Sigmoid colon (tissue), 7 donors: ENCODE results near the gene TMEM185B. TPM values are rescaled to one million over a fixed set of nuclear protein-coding genes. Genes with fewer than 3 reads are reported as not detected.
A peak's percentile ranks its signal among the peaks of the same experiment; 100 is the strongest.
"Not testable (repeated sequence)": the region's sequence is repeated elsewhere in the genome, so short reads cannot be mapped to it uniquely, and the experiment has no call there.

Experiments used
- DNase-seq: peaks from one replicate; pipeline ENCODE4 v3.0.0-alpha.2; 2019
- H3K27ac ChIP-seq, 4 donors: fragments of 200-600 bp; sonication (generic); one replicate each; pipeline ENCODE4 v1.5.1; 2016 to 2019; ENCODE audit warnings: mild to moderate bottlenecking in 1 of 4
- H3K27me3 ChIP-seq, 3 donors: fragments of 200-600 bp; sonication (generic); one replicate each; pipeline ENCODE4 v1.5.1; 2019; ENCODE audit warnings: mild to moderate bottlenecking in 1 of 3
- H3K36me3 ChIP-seq, 4 donors: fragments of 200-600 bp; sonication (generic); one replicate each; pipeline ENCODE4 v1.5.1; 2016 to 2019
- H3K4me1 ChIP-seq, 4 donors: fragments of 200-600 bp; sonication (generic); one replicate each; pipeline ENCODE4 v1.5.1; 2017 to 2019
- H3K4me3 ChIP-seq, 4 donors: fragments of 200-600 bp; sonication (generic); one replicate each; pipeline ENCODE4 v1.5.1; 2017 to 2019; ENCODE audit warnings: mild to moderate bottlenecking in 2 of 4, moderate library complexity in 1 of 4
- H3K9me3 ChIP-seq, 4 donors: fragments of 200-600 bp in 3 of 4; sonication (generic) in 3 of 4; one replicate each; pipeline versions ENCODE4 v1.5.1 to v1.6.1; 2013 to 2019
- EP300 ChIP-seq, 4 donors: sonication (generic); formaldehyde crosslinking; IDR thresholded peaks; one replicate each; pipeline ENCODE4 v1.6.1; 2017; ENCODE audit warnings: antibody characterized with exemption in 4 of 4
- POLR2A ChIP-seq, 2 donors: fragments of 450-650 bp; IDR thresholded peaks; one replicate each; pipeline ENCODE4 v1.6.1; 2016; ENCODE audit warnings: antibody characterized with exemption in 2 of 2, mild to moderate bottlenecking in 2 of 2, moderate library complexity in 2 of 2
- POLR2AphosphoS5 ChIP-seq, 4 donors: sonication (generic); formaldehyde crosslinking; IDR thresholded peaks; one replicate each; pipeline ENCODE4 v1.6.1; 2017; ENCODE audit warnings: antibody characterized with exemption in 4 of 4
- WGBS, 2 donors: extraction: QIAGEN DNeasy Blood & Tissue Kit; methylation state at CpG; one replicate each; pipeline ENCODE4 v1.1.7; 2013; 5-methylcytosine and 5-hydroxymethylcytosine counted together
- intact Hi-C: fragments of 100-400 bp; cut with DNase I; formaldehyde crosslinking; loops from one replicate; pipeline ENCODE4 v1.15.1; 2023
- polyA plus RNA-seq, 3 donors: library from polyadenylated mRNA; stranded (reverse); fragments of 200-250 nt; gene quantifications; one replicate each; pipeline ENCODE4 v1.2.3, GENCODE V29; 2013
- total RNA-seq, 4 donors: library from RNA; depleted of rRNA; stranded (reverse); fragments of >200 nt; gene quantifications; one replicate each; pipeline ENCODE4 v1.1.0, GENCODE V29; 2016
- TF ChIP-seq, protein P1 (sequence below), 4 experiments: fragments of 450-650 bp in 3 of 4; fragments of 200-600 bp in 1 of 4; IDR thresholded peaks; one replicate each; pipeline ENCODE4 v1.5.1; 2016 to 2019; ENCODE audit warnings: antibody characterized with exemption in 4 of 4, mild to moderate bottlenecking in 3 of 4, moderate library complexity in 2 of 4
- donor health status: healthy with polysubstance abuse.
- donor health status: Bipolar disorder and iron deficiency.
- donor health status: healthy.

The TMEM185B gene
- total and polyA plus RNA-seq, 7 donors = 1.6 to 32.1 (median 16.8) TPM

GRCh38 chr2:120236316-120236715 lies 13.1 kb upstream of the TMEM185B start:
- Histone ChIP-seq H3K27ac (no peak overlapping the region), H3K9me3 (no peaks in the 10 kb centered on the region), H3K4me3 (no peak overlapping the region), H3K4me1 (peaks cover 0 to 25% (median 20%) of the 10 kb centered on the region in 4 donors), H3K36me3 (no peaks in the 10 kb centered on the region), H3K27me3 (no peaks in the 10 kb centered on the region)
- intact Hi-C loops = loop anchor here (10.0 kb wide), 1 partner anchor 838 kb away; no protein-coding TSS in a partner anchor
- no peak for DNase-seq
- TF ChIP-seq POLR2A (IDR thresholded peaks at IDR 0.05) (no peak), POLR2AphosphoS5 (IDR thresholded peaks at IDR 0.05) (no peak), EP300 (IDR thresholded peaks at IDR 0.05) (no peak)
- TF ChIP-seq, protein P1, sequence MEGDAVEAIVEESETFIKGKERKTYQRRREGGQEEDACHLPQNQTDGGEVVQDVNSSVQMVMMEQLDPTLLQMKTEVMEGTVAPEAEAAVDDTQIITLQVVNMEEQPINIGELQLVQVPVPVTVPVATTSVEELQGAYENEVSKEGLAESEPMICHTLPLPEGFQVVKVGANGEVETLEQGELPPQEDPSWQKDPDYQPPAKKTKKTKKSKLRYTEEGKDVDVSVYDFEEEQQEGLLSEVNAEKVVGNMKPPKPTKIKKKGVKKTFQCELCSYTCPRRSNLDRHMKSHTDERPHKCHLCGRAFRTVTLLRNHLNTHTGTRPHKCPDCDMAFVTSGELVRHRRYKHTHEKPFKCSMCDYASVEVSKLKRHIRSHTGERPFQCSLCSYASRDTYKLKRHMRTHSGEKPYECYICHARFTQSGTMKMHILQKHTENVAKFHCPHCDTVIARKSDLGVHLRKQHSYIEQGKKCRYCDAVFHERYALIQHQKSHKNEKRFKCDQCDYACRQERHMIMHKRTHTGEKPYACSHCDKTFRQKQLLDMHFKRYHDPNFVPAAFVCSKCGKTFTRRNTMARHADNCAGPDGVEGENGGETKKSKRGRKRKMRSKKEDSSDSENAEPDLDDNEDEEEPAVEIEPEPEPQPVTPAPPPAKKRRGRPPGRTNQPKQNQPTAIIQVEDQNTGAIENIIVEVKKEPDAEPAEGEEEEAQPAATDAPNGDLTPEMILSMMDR (IDR thresholded peaks at IDR 0.05) = no peak
- 92 to 94% methylated on average over 10 of the region's 10 CpGs for WGBS, 2 donors

GRCh38 chr2:120235681-120236080 lies 12.5 kb upstream of the TMEM185B start:
- TF ChIP-seq POLR2AphosphoS5 (IDR thresholded peaks at IDR 0.05) = no peak
- no peak for DNase-seq
- WGBS, 2 donors = 93 to 95% methylated on average over 6 of the region's 6 CpGs
- intact Hi-C loops = loop anchor here (10.0 kb wide), 1 partner anchor 839 kb away; no protein-coding TSS in a partner anchor
- Histone ChIP-seq H3K9me3 (no peaks in the 10 kb centered on the region), H3K27me3 (no peaks in the 10 kb centered on the region), H3K27ac (no peak overlapping the region), H3K36me3 (no peaks in the 10 kb centered on the region), H3K4me3 (no peak overlapping the region), H3K4me1 (peaks cover 0 to 25% (median 20%) of the 10 kb centered on the region in 4 donors)

GRCh38 chr2:120235158-120235557 lies 12.0 kb upstream of the TMEM185B start:
- WGBS, 2 donors = 95 to 96% methylated on average over 2 of the region's 2 CpGs
- not testable (repeated sequence) for H3K9me3 ChIP-seq, H3K27ac ChIP-seq, H3K27me3 ChIP-seq, H3K4me3 ChIP-seq, DNase-seq, H3K36me3 ChIP-seq
- intact Hi-C loops = loop anchor here (10.0 kb wide), 1 partner anchor 840 kb away; no protein-coding TSS in a partner anchor
- peaks cover 0 to 25% (median 20%) of the 10 kb centered on the region in 4 donors for H3K4me1 ChIP-seq

- intact Hi-C loops = loop anchor here (10.0 kb wide), 1 partner anchor 842 kb away; no protein-coding TSS in a partner anchor
- TF ChIP-seq POLR2A (IDR thresholded peaks at IDR 0.05) (no peak), EP300 (IDR thresholded peaks at IDR 0.05) (no peak), POLR2AphosphoS5 (IDR thresholded peaks at IDR 0.05) (no peak)
- TF ChIP-seq, protein P1 (IDR thresholded peaks at IDR 0.05) = no peak
- no peaks in the 10 kb centered on the region for H3K36me3 ChIP-seq
- peak overlapping the region in 1 of 4 donors; percentile 71 for H3K27ac ChIP-seq
- H3K27me3 ChIP-seq = no peaks in the 10 kb centered on the region
- 94 to 97% methylated on average over 5 of the region's 5 CpGs for WGBS, 2 donors
- H3K4me1 ChIP-seq = peaks cover 0 to 23% (median 11%) of the 10 kb centered on the region in 4 donors
- DNase-seq = peak; percentile 44
- H3K9me3 ChIP-seq = no peaks in the 10 kb centered on the region
- no peak overlapping the region for H3K4me3 ChIP-seq
These were observed 10.1 kb upstream of the TMEM185B start for GRCh38 chr2:120233292-120233691.

GRCh38 chr2:120231974-120232635 lies 8.9 kb upstream of the TMEM185B start:
- Histone ChIP-seq H3K27ac (peak overlapping the region; percentile 51 to 71 (median 66)), H3K4me1 (peaks cover 0 to 23% (median 13%) of the 10 kb centered on the region in 4 donors), H3K9me3 (no peaks in the 10 kb centered on the region), H3K27me3 (no peaks in the 10 kb centered on the region), H3K36me3 (no peaks in the 10 kb centered on the region), H3K4me3 (peak overlapping the region; percentile 19 to 50 (median 46))
- WGBS, 2 donors = 25 to 48% methylated on average over 15 of the region's 15 CpGs
- intact Hi-C loops = loop anchor here (10.0 kb wide), 1 partner anchor 843 kb away; no protein-coding TSS in a partner anchor
- DNase-seq = peak; percentile 64
- TF ChIP-seq POLR2AphosphoS5 (IDR thresholded peaks at IDR 0.05) (peak in 2 of 4 donors; percentile 39 to 42), POLR2A (IDR thresholded peaks at IDR 0.05) (no peak), EP300 (IDR thresholded peaks at IDR 0.05) (no peak)
- TF ChIP-seq, protein P1 (IDR thresholded peaks at IDR 0.05) = no peak
